Tibial nerve (tissue), 4 donors: Measurements from ENCODE around the gene CX3CR1.

Source experiments
- EP300 ChIP-seq, 2 donors: sonication (generic); formaldehyde crosslinking; IDR thresholded peaks; one replicate each; pipeline ENCODE4 v1.6.1; 2017; ENCODE audit warnings: antibody characterized with exemption in 2 of 2, mild to moderate bottlenecking in 1 of 2
- POLR2A ChIP-seq, 2 donors: fragments of 450-650 bp; IDR thresholded peaks; one replicate each; pipeline ENCODE4 v1.6.1; 2017; ENCODE audit warnings: antibody characterized with exemption in 2 of 2, mild to moderate bottlenecking in 2 of 2, moderate library complexity in 2 of 2
- TF ChIP-seq, protein P1 (sequence below), 5 experiments: fragments of 200-600 bp in 3 of 5; fragments of 450-650 bp in 2 of 5; sonication (generic) in 3 of 5; IDR thresholded peaks; one replicate each; pipeline ENCODE4 v1.5.1; 2016 to 2019; ENCODE audit warnings: antibody characterized with exemption in 5 of 5, mild to moderate bottlenecking in 3 of 5, moderate library complexity in 2 of 5

DNA sequence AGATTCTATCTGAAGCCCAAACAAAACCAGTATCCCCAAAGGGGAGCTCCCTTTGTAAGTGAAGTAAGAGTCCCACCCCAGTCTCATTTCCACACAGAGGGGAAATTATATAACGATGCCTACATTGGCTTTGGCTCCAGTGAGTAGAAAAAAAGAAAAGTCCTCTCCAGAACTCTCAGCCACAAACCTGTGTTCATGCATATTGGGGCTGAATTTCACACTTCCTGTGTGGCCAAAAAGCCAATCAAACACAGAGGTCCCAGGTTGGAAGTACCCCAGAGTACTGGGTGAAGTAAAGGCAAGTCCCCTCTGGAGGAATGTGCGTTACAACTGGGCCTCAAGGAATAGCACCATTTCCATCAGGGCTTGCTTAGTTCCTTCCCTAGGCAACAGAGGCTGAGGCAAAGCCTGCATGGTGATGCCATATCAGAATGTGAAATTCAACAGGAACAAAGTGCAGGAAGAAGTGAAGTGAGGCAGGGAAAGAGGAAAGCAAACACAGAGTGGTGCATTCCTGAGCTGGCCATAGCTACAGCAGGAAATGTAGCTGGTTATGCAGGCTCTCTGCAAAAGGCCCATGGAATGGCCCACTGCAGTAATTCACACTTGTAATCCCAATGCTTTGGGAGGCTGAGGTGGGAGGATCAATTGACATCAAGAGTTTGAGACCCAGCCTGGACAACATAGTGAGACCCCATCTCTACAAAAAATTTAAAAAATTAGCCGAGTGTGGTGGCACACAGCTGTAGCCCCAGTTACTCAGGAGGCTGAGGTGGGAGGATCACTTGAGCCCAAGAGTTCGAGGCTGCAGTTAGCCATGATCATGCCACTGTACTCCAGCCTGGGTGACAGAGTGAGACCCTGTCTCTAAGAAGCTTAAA is 16.6 kb upstream of the CX3CR1 start:
- TF ChIP-seq, protein P1, sequence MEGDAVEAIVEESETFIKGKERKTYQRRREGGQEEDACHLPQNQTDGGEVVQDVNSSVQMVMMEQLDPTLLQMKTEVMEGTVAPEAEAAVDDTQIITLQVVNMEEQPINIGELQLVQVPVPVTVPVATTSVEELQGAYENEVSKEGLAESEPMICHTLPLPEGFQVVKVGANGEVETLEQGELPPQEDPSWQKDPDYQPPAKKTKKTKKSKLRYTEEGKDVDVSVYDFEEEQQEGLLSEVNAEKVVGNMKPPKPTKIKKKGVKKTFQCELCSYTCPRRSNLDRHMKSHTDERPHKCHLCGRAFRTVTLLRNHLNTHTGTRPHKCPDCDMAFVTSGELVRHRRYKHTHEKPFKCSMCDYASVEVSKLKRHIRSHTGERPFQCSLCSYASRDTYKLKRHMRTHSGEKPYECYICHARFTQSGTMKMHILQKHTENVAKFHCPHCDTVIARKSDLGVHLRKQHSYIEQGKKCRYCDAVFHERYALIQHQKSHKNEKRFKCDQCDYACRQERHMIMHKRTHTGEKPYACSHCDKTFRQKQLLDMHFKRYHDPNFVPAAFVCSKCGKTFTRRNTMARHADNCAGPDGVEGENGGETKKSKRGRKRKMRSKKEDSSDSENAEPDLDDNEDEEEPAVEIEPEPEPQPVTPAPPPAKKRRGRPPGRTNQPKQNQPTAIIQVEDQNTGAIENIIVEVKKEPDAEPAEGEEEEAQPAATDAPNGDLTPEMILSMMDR (IDR thresholded peaks at IDR 0.05), result no peak
- TF ChIP-seq POLR2A (IDR thresholded peaks at IDR 0.05) (no peak), EP300 (IDR thresholded peaks at IDR 0.05) (no peak)
